GDM1 (cell line): ENCODE data around the gene CNTRL.
"Not testable (repeated sequence)": the region's sequence is repeated elsewhere in the genome, so short reads cannot be mapped to it uniquely, and the experiment has no call there.

Source experiments
- DNase-seq: peaks from one replicate; lab custom pipeline; 2025; lab: John Stamatoyannopoulos, UW

Gene CNTRL

DNA sequence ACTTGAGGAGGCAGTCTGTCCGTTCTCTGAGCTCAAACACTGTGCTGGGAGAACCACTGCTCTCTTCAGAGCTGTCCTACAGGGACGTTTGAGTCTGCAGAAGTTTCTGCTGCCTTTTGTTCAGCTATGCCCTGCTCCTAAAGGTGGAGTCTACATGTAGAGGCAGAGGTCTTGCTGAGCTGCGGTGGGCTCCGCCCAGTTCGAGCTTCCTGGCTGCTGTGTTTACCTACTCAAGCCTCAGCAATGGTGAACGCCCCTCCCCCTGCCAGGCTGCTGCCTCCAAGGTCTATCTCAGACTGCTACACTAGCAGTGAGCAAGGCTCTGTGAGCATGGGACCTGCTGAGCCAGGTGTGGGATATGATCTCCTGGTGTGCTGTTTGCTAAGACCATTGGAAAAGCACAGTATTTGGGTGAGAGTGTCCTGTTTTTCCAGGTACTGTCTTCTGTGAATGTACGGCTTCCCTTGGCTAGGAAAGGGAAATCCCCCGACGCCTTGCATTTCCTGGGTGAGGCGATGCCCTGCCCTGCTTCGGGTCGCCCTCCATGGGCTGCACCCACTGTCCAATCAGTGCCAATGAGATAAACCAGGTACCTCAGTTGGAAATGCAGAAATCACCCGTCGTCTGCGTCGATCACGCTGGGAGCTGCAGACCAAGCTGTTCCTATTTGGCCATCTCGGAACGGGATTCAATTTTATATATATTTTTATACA, 58.5 kb downstream of the CNTRL start:
- no peak for DNase-seq

GRCh38 chr9:121135642-121136041, 60.9 kb downstream of the CNTRL start:
- DNase-seq = no peak

- no peak for DNase-seq
These were observed 63.8 kb downstream of the CNTRL start for GRCh38 chr9:121138561-121138960.

DNA sequence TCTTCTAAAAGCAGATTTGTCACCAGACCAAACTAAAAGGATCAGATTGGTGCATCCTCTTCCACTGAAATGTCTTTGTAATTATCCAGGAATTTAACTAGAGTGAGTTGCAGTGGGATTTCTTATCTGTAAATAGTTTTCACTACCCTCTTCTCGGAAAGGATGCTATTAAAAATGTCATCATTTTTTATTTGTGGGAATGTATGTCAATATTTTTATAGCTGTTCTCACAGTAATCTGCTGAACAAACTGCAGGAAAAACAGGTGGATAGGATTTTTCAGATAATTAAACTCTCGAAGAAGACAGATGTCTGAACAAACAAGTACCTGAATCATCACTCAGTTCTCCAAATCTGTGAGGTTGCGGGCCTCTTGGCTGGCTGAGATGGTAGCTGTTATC, 64.2 kb downstream of the CNTRL start:
- no peak for DNase-seq

DNA sequence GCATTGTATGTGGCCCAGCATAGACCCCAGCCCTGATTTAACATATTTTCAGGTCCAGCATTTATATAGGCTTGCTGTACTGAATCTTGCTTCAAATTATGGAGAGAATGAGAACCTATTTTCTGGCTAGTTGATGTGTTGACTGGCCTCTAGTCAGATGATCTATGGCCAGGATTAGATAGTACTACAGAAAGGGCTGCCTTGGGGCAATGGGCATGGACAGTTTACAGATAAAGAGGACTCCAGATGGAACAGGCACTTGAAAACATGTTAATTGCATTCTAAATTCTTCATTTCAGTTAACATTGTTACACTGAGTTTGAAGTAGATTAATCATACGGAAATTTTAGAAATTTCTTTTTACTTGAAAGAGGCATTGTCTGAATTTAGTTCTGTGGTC, 65.4 kb downstream of the CNTRL start:
- DNase-seq = no peak

GRCh38 chr9:121141306-121141705, 66.6 kb downstream of the CNTRL start:
- DNase-seq = no peak

- no peak for DNase-seq
These were observed 67.0 kb downstream of the CNTRL start for GRCh38 chr9:121141706-121142105.

DNA sequence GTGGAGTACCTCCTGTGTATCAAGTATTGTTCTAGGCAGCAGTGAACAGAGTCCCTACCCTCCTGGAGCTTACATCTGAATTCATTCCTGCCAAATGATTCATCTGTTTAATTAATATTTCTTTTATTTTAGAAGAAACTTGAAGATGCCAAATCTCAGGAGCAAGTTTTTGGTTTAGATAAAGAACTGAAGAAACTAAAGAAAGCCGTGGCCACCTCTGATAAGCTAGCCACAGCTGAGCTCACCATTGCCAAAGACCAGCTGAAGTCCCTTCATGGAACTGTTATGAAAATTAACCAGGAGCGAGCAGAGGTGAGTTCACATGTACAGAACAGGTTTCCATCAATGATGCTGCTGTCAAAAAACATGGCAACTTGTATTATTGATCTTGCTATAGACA, 69.0 kb downstream of the CNTRL start:
- no peak for DNase-seq

- DNase-seq = no peak
These were observed 69.7 kb downstream of the CNTRL start for GRCh38 chr9:121144482-121144881.

- no peak for DNase-seq
These were observed 75.4 kb downstream of the CNTRL start for GRCh38 chr9:121150188-121150587.

- DNase-seq = no peak
These were observed 78.9 kb downstream of the CNTRL start for GRCh38 chr9:121153642-121154041.

DNA sequence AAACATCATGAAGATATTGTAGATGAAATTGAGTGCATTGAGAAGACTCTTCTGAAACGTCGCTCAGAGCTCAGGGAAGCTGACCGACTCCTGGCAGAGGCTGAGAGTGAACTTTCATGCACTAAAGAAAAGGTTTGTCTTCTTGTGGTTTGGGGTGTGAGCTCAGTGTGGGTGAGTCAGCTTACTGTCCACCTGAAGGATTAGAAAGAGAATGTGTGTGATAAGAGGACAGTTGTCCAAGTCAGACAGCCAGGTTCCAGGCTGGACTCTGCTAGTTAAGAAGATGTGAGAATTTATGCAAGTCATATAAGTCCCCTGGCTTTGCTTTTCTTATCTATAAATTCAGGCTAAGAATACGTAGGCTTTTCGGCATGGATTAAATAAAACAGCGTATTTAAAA, 80.0 kb downstream of the CNTRL start:
- no peak for DNase-seq

- DNase-seq = no peak
These were observed 81.5 kb downstream of the CNTRL start for GRCh38 chr9:121156263-121156731.

GRCh38 chr9:121157939-121158338, 83.2 kb downstream of the CNTRL start:
- no peak for DNase-seq

DNA sequence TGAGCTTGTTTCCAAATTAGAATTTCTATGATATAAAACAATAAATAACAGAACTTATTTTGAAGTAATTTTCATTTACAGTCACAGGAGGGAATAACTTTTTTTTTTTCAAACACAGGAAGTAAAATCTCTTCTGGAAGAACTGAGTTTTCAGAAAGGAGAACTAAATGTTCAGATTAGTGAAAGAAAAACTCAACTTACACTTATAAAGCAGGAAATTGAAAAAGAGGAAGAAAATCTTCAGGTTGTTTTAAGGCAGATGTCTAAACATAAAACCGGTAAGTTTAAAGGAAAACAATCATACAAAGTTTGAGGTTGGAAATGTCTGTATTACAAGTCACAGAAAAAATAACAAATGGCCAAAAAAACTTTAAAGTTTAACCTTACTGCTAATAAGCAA, 85.3 kb downstream of the CNTRL start:
- DNase-seq = no peak

GRCh38 chr9:121168052-121168451, 93.3 kb downstream of the CNTRL start:
- no peak for DNase-seq

- no peak for DNase-seq
These were observed 94.4 kb downstream of the CNTRL start for GRCh38 chr9:121169094-121169601.

- DNase-seq = no peak
These were observed 96.5 kb downstream of the CNTRL start for GRCh38 chr9:121171236-121171635.

DNA sequence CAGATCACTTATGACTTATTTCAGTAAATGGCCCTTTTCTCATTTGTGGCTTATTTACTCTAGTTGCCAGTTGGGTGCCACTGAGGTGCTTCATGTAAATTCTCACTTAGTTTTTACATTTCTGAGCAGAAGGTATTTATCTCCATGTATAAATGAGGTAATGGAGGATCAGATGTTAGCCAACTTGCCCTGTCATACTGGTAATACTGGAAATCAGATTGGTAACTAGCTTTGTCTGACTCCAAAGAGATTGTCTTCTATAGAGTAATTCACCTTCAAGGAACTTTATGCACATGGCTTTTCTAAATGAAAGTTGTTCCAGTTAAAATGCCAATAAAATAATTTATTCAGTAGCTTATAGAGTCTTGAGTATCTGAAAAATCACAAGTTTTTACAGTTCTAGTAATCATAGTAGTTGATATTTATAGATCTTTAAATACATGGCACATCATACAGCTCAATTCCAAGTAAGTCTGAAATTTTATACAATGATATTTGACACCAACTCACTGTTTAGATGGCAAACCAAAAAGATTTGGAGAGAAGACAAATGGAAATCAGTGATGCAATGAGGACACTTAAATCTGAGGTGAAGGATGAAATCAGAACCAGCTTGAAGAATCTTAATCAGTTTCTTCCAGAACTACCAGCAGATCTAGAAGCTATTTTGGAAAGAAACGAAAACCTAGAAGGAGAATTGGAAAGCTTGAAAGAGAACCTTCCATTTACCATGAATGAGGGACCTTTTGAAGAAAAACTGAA, 98.2 kb downstream of the CNTRL start:
- DNase-seq = no peak

DNA sequence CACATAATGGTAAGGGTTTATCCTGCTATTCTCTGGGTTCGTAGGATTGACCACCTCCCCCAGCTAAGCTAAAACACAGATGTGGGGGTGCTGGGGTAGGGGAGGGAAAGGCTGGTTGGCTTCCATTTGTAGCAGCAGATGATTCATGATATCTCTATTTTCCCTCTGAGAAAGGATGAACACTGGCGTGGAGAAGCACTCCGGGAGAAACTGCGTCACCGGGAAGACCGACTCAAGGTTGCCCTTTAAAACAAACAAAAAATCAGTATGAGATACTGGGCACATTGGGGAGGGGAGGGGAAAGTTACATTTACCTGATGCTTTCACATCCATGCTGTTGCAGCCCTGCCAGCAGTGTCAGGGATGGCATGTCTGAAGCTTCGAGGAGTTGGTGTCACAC, 98.7 kb downstream of the CNTRL start:
- no peak for DNase-seq

- no peak for DNase-seq
These were observed 104.1 kb downstream of the CNTRL start for GRCh38 chr9:121178676-121179372.

DNA sequence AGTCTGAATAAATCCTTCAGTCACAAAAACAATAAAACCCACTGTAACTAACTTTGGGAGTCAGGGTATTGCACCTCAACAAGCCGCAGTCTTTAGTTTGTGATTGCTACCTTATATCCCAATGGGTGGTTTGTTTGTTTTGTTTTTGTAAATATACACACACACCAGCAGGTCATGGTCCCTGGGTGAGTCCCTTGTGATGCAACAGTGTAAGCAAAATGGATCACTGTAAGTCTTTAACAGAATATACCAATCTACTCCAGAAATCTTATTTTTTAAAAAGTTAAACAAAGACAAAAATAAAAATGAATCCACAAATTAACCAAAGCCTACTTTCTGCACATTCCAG, 104.6 kb downstream of the CNTRL start:
- not testable (repeated sequence) for DNase-seq
